Measurements from ENCODE around the gene CLEC20A. TPM values are rescaled to one million over a fixed set of nuclear protein-coding genes. Genes with fewer than 3 reads are reported as not detected.
"Not testable (repeated sequence)": the region's sequence is repeated elsewhere in the genome, so short reads cannot be mapped to it uniquely, and the experiment has no call there.

CLEC20A gene
- total and polyA plus RNA-seq, 7 donors: 0.22 TPM; not detected in 6

DNA sequence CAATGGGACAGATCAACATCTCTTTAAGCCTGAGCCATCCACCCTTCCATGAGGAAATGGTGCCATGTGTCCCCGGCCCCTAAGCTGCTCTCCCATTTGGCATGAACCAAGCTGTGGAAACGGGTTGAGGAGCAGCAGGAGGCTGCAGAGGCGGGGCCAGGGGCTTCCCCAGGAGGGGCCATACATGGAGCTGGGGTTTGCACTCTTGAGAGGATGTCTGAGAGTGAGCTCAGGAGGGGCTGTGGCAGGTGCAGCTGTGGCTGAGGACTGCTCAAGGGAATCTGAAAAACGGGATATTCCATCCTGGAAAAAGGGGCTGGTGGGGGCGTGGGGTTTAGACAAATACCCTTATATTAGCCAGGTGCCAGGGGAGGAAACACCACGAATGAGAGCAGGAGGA is 7.1 kb upstream of the CLEC20A start:
- TF ChIP-seq, protein P1, sequence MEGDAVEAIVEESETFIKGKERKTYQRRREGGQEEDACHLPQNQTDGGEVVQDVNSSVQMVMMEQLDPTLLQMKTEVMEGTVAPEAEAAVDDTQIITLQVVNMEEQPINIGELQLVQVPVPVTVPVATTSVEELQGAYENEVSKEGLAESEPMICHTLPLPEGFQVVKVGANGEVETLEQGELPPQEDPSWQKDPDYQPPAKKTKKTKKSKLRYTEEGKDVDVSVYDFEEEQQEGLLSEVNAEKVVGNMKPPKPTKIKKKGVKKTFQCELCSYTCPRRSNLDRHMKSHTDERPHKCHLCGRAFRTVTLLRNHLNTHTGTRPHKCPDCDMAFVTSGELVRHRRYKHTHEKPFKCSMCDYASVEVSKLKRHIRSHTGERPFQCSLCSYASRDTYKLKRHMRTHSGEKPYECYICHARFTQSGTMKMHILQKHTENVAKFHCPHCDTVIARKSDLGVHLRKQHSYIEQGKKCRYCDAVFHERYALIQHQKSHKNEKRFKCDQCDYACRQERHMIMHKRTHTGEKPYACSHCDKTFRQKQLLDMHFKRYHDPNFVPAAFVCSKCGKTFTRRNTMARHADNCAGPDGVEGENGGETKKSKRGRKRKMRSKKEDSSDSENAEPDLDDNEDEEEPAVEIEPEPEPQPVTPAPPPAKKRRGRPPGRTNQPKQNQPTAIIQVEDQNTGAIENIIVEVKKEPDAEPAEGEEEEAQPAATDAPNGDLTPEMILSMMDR (IDR thresholded peaks at IDR 0.05): no peak
- 67 to 69% (median 67%) methylated on average over 6 of the region's 6 CpGs for WGBS, 3 donors
- intact Hi-C loops (cut with DNase I): loop anchor here in 1 of 2 donors (10.0 kb wide), 1 partner anchor 199 kb away; no protein-coding TSS in a partner anchor
- no peaks in the 10 kb centered on the region for H3K27me3 ChIP-seq (ENCODE audit: insufficient read depth in 3 of 3, low read length in 2 of 3)
- H3K27ac ChIP-seq: no peak overlapping the region
- H3K4me1 ChIP-seq: no peaks in the 10 kb centered on the region
- DNase-seq (no peak), ATAC-seq (no peak)
- H3K4me3 ChIP-seq: no peak overlapping the region
- H3K36me3 ChIP-seq (ENCODE audit: insufficient read depth in 1 of 2, low read depth in 1 of 2): no peaks in the 10 kb centered on the region
- H3K9me3 ChIP-seq: no peaks in the 10 kb centered on the region

DNA sequence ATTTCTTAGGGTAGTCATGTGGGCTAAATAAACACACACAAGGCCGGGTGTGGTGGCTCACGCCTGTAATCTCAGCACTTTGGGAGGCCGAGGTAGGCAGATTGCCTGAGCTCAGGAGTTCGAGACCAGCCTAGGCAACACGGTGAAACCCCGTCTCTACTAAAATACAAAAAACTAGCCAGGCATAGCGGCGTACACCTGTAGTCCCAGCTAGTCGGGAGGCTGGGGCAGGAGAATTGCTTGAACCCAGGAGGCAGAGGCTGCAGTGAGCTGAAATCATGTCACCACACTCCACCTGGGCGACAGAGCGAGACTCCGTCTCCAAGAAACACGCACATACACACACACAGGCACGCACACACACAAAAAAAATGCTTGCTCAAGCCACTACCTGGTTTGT is 6.6 kb upstream of the CLEC20A start:
- H3K4me1 ChIP-seq; H3K36me3 ChIP-seq (ENCODE audit: insufficient read depth in 1 of 2, low read depth in 1 of 2); H3K4me3 ChIP-seq; DNase-seq; ATAC-seq; H3K9me3 ChIP-seq; H3K27ac ChIP-seq; H3K27me3 ChIP-seq (ENCODE audit: insufficient read depth in 3 of 3, low read length in 2 of 3): not testable (repeated sequence)
- intact Hi-C loops (cut with DNase I): loop anchor here in 1 of 2 donors (10.0 kb wide), 1 partner anchor 199 kb away; no protein-coding TSS in a partner anchor
- 94 to 97% (median 96%) methylated on average over 14 of the region's 14 CpGs for WGBS, 3 donors

DNA sequence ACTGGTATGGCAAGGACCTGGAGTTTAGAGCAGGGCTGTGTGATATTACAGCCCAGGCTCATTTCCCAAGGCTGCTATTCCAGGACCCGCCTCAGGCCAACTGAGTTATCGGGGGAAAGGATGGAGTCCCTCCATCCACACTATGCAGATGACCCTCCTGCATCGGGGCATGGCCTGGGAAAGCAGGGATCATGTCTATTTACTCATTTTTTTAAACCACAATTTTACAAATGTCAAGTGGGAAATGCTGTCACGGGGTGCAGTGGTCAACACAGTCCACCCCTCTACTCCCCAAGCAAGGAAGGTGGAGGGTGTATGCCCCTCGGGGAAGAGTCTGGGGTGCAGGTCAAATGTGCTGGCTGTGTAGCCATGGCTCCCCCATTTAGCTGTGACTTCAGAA is 6.1 kb upstream of the CLEC20A start:
- Histone ChIP-seq H3K27ac (no peak overlapping the region), H3K27me3 (ENCODE audit: insufficient read depth in 3 of 3, low read length in 2 of 3) (no peaks in the 10 kb centered on the region), H3K4me3 (no peak overlapping the region), H3K4me1 (no peaks in the 10 kb centered on the region), H3K9me3 (no peaks in the 10 kb centered on the region), H3K36me3 (ENCODE audit: insufficient read depth in 1 of 2, low read depth in 1 of 2) (no peaks in the 10 kb centered on the region)
- TF ChIP-seq, protein P1 (IDR thresholded peaks at IDR 0.05): no peak
- intact Hi-C loops (cut with DNase I): loop anchor here in 1 of 2 donors (10.0 kb wide), 1 partner anchor 198 kb away; no protein-coding TSS in a partner anchor
- DNase-seq (no peak), ATAC-seq (no peak)
- 83 to 91% (median 90%) methylated on average over 5 of the region's 5 CpGs for WGBS, 3 donors

DNA sequence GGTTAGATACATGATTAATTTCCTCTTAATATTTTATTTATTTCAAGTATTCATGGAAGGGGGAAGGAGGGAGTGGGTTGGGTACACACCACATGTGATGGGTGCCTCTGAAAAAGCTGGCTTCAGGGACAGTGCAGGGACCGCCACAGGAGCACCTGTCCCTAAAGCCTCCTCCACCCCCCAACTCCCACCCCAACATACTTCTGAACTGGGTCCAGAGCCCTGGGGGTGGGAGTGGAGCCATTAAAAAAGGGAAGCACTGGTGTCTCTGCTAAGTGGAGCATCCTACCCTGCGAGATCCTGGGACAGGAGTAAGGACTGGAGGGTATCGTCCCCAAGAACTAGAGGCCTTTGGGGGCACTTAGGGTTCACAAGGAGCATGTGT is 5.6 kb upstream of the CLEC20A start:
- no peaks in the 10 kb centered on the region for H3K4me1 ChIP-seq
- no peak for DNase-seq
- no peaks in the 10 kb centered on the region for H3K36me3 ChIP-seq (ENCODE audit: insufficient read depth in 1 of 2, low read depth in 1 of 2)
- intact Hi-C loops (cut with DNase I): loop anchor here in 1 of 2 donors (10.0 kb wide), 1 partner anchor 198 kb away; no protein-coding TSS in a partner anchor
- no peak for ATAC-seq
- WGBS, 3 donors: 96 to 97% (median 96%) methylated on average over 3 of the region's 3 CpGs
- H3K27ac ChIP-seq: no peak overlapping the region
- no peak overlapping the region for H3K4me3 ChIP-seq
- TF ChIP-seq, protein P1 (IDR thresholded peaks at IDR 0.05): no peak
- no peaks in the 10 kb centered on the region for H3K9me3 ChIP-seq
- H3K27me3 ChIP-seq (ENCODE audit: insufficient read depth in 3 of 3, low read length in 2 of 3): no peaks in the 10 kb centered on the region

DNA sequence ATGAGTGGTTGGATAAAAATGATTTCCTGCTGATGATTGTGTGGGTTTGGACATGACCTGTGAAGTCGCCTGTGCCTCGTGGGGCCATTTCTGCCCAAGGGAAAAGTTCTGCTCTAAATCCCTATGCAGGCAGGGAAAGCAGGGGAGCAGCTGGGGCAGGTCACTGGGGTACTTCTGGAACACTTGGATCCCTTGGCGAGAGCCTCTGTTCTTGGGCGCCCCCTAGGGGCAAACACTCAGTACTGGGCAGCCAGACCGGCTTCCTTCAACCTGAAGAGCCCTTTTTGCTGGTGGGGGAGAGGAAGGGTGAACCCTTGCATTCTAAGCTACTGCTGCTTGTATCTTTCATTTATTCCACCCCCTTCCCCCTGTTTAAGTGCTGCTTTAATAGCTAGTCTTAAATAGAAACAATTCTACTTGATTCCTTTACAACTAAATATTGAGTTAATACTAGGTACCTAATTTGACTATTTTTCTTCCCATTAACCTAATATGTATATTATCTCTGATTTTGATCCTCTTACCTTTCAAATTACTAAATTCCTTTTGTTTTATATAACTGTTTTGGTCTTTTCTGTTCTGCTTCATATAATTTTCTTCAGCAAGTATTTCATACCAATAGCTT is 5.1 kb upstream of the CLEC20A start:
- DNase-seq: peak; percentile 69 to 83
- peak; percentile 81 to 96 (median 91) for ATAC-seq
- Histone ChIP-seq H3K4me1 (no peaks in the 10 kb centered on the region), H3K27me3 (ENCODE audit: insufficient read depth in 3 of 3, low read length in 2 of 3) (no peaks in the 10 kb centered on the region), H3K36me3 (ENCODE audit: insufficient read depth in 1 of 2, low read depth in 1 of 2) (no peaks in the 10 kb centered on the region), H3K9me3 (no peaks in the 10 kb centered on the region), H3K27ac (no peak overlapping the region), H3K4me3 (no peak overlapping the region)
- 22 to 29% (median 23%) methylated on average over 5 of the region's 5 CpGs for WGBS, 3 donors
- intact Hi-C loops (cut with DNase I): loop anchor here (2.0 to 10.0 kb wide), 2 partner anchors 191 to 197 kb away; no protein-coding TSS in a partner anchor
- TF ChIP-seq, protein P1 (IDR thresholded peaks at IDR 0.05): peak; percentile 87

All from psoas muscle (tissue), 8 donors.